Measurements from ENCODE around the gene FLAD1. TPM values are rescaled to one million over a fixed set of nuclear protein-coding genes. Genes with fewer than 3 reads are reported as not detected.

Gene FLAD1
- total and polyA plus RNA-seq, 4 donors = 10.9 to 37.0 (median 30.6) TPM

DNA sequence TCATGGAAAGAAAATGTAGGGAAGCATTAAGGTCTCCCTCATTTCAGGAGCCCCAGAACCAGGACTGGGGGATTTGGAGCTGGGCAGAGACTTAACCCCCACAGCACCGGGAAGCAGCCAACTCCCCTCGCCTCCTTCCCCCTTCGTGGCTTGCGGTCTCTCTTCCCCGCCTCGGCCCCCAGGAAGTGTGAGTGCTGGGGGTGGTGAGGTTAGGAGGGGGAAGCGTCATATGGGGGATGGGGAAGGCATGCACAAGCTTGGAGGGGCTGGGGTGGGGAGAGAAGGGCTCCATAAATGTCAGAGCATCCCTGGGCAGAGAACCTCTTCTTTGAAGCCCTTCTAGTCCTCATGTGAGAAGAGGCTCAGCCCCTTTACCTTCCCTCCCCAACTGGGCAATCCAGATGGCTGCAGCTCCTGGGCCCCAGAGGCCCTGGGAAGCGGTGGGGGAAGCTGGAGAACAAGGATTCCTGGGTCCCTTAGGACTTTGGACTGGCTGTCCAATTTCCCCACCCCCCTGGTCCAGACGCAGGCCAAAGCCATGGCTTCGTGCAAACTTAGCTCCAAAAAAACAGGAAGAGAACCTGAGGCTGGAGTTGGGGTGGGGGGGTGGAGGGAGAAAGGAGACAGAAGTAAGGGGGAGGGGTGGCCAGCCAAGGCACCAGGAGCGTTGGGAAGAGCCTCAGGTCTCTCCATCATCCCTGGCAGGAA lies 27.2 kb downstream of the FLAD1 start:
- no peaks in the 10 kb centered on the region for H3K27me3 ChIP-seq (ENCODE audit: control insufficient read depth in 3 of 3, insufficient read depth in 3 of 3, low read length in 2 of 3)
- no peak overlapping the region for H3K9ac ChIP-seq (ENCODE audit: insufficient read depth in 1 of 2, low read length in 2 of 2)
- peak overlapping the region in 1 of 2 donors; percentile 37 for H3K27ac ChIP-seq (ENCODE audit: low read depth in 1 of 2, low read length in 1 of 2)
- ATAC-seq (ENCODE audit: insufficient read depth, low FRiP score) = no peak
- TF ChIP-seq, protein P1, sequence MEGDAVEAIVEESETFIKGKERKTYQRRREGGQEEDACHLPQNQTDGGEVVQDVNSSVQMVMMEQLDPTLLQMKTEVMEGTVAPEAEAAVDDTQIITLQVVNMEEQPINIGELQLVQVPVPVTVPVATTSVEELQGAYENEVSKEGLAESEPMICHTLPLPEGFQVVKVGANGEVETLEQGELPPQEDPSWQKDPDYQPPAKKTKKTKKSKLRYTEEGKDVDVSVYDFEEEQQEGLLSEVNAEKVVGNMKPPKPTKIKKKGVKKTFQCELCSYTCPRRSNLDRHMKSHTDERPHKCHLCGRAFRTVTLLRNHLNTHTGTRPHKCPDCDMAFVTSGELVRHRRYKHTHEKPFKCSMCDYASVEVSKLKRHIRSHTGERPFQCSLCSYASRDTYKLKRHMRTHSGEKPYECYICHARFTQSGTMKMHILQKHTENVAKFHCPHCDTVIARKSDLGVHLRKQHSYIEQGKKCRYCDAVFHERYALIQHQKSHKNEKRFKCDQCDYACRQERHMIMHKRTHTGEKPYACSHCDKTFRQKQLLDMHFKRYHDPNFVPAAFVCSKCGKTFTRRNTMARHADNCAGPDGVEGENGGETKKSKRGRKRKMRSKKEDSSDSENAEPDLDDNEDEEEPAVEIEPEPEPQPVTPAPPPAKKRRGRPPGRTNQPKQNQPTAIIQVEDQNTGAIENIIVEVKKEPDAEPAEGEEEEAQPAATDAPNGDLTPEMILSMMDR (IDR thresholded peaks at IDR 0.05; ENCODE audit: control extremely low read depth, extremely low read depth) = no peak
- H3K9me3 ChIP-seq (ENCODE audit: control insufficient read depth in 4 of 4, insufficient read depth in 3 of 4, low read length in 3 of 4) = no peaks in the 10 kb centered on the region
- 32 to 53% methylated on average over 5 to 11 of the region's 11 CpGs for WGBS, 2 donors
- H3K4me1 ChIP-seq (ENCODE audit: control insufficient read depth in 5 of 5, insufficient read depth in 5 of 5, low read length in 5 of 5) = peaks cover 2 to 48% (median 17%) of the 10 kb centered on the region in 5 donors
- no peak for DNase-seq
- H3K36me3 ChIP-seq (ENCODE audit: control insufficient read depth in 4 of 4, insufficient read depth in 4 of 4, low read length in 4 of 4) = peaks cover 0 to 15% (median 0%) of the 10 kb centered on the region in 4 donors
- no peak overlapping the region for H3K4me3 ChIP-seq

DNA sequence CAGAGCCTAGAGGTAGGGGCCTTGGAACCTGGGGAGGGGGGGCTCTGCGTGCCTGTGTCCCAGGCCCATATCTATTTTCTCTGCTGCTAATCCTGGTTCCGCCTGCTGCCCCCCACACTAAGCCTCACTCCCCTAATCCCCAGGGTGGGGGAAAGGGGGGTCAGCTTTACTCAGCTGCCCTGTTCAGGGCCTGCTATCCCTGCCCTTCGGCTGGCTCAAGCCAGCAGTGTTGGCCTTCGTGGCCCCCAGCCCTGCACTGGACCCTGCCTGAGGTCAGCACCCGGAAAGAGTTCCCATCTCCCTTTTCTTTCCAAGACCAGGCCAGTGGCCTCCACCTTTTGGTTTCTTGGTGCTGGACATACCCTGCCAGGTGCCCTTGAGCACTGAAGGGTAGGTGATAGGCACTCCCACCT lies 27.9 kb downstream of the FLAD1 start:
- DNase-seq (no peak), ATAC-seq (ENCODE audit: insufficient read depth, low FRiP score) (no peak)

DNA sequence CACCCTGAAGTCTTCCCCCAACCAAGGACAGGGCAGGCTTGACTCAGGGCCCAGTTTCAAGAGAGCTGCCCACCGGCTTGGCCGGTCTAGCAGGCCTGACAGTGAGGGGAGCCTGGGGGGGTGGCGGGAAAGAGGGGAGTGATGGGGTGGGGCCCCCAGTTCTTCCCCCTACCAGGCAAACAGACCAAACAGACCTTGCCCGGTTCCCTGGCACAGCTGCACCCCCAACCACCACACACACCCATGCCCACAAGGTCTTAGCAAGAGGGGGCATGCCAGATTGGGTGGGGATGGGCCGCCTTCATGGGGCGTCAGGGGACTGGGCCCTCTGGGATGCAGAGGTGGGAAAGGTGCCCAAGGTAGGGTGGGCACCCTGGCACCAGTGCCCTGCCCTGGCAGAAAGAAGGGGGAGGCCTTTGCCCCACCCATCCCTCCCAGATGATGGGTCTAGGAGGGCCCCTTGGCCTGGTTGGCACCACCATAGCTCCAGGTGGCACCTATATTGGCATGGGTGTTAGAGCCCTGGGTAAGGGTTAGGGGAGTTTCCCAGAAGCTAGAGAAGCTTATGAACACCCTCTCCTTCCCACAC lies 28.4 kb downstream of the FLAD1 start:
- Histone ChIP-seq H3K4me1 (ENCODE audit: control insufficient read depth in 5 of 5, insufficient read depth in 5 of 5, low read length in 5 of 5) (peaks cover 2 to 40% (median 17%) of the 10 kb centered on the region in 5 donors), H3K9ac (ENCODE audit: insufficient read depth in 1 of 2, low read length in 2 of 2) (peak overlapping the region in 1 of 2 donors; percentile 13), H3K36me3 (ENCODE audit: control insufficient read depth in 4 of 4, insufficient read depth in 4 of 4, low read length in 4 of 4) (peaks cover 0 to 26% (median 0%) of the 10 kb centered on the region in 4 donors), H3K27me3 (ENCODE audit: control insufficient read depth in 3 of 3, insufficient read depth in 3 of 3, low read length in 2 of 3) (no peaks in the 10 kb centered on the region), H3K4me3 (no peak overlapping the region), H3K9me3 (ENCODE audit: control insufficient read depth in 4 of 4, insufficient read depth in 3 of 4, low read length in 3 of 4) (no peaks in the 10 kb centered on the region), H3K27ac (ENCODE audit: low read depth in 1 of 2, low read length in 1 of 2) (peak overlapping the region in 1 of 2 donors; percentile 65)
- peak in 2 of 3 donors; percentile 32 to 37 for DNase-seq
- 78 to 83% methylated on average over 6 of the region's 6 CpGs for whole genome bisulfite sequencing, 2 donors
- no peak for ATAC-seq (ENCODE audit: insufficient read depth, low FRiP score)
- TF ChIP-seq, protein P1 (IDR thresholded peaks at IDR 0.05; ENCODE audit: control extremely low read depth, extremely low read depth) = no peak

More for the DNA sequence above, 27.9 kb downstream of the FLAD1 start:
- H3K9ac ChIP-seq (ENCODE audit: insufficient read depth in 1 of 2, low read length in 2 of 2) = no peak overlapping the region
- 75 to 86% methylated on average over 5 of the region's 5 CpGs for WGBS, 2 donors
- no peaks in the 10 kb centered on the region for H3K9me3 ChIP-seq (ENCODE audit: control insufficient read depth in 4 of 4, insufficient read depth in 3 of 4, low read length in 3 of 4)
- peaks cover 2 to 45% (median 17%) of the 10 kb centered on the region in 5 donors for H3K4me1 ChIP-seq (ENCODE audit: control insufficient read depth in 5 of 5, insufficient read depth in 5 of 5, low read length in 5 of 5)
- no peaks in the 10 kb centered on the region for H3K27me3 ChIP-seq (ENCODE audit: control insufficient read depth in 3 of 3, insufficient read depth in 3 of 3, low read length in 2 of 3)
- H3K27ac ChIP-seq (ENCODE audit: low read depth in 1 of 2, low read length in 1 of 2) = peak overlapping the region in 1 of 2 donors; percentile 65
- H3K4me3 ChIP-seq = no peak overlapping the region
- H3K36me3 ChIP-seq (ENCODE audit: control insufficient read depth in 4 of 4, insufficient read depth in 4 of 4, low read length in 4 of 4) = peaks cover 0 to 21% (median 0%) of the 10 kb centered on the region in 4 donors
- TF ChIP-seq, protein P1 (IDR thresholded peaks at IDR 0.05; ENCODE audit: control extremely low read depth, extremely low read depth) = no peak
